Tibial nerve (tissue), 4 donors: Measurements from ENCODE around the gene SYNRG. TPM values are rescaled to one million over a fixed set of nuclear protein-coding genes. Genes with fewer than 3 reads are reported as not detected.
"Not testable (repeated sequence)": the region's sequence is repeated elsewhere in the genome, so short reads cannot be mapped to it uniquely, and the experiment has no call there.

Experiments used
- DNase-seq, 2 donors: peaks; one replicate each; pipeline ENCODE4 v3.0.0-alpha.2; 2019; ENCODE audit warnings: low spot score in 2 of 2
- H3K27ac ChIP-seq, 4 donors: fragments of 200-600 bp; sonication (generic) in 3 of 4; one replicate each; pipeline ENCODE4 v1.5.1; 2017 to 2019; ENCODE audit warnings: mild to moderate bottlenecking in 1 of 4
- H3K27me3 ChIP-seq, 2 donors: fragments of 200-600 bp; sonication (generic) in 1 of 2; one replicate each; pipeline versions ENCODE4 v1.5.1 to v1.6.0; 2017 to 2019
- H3K36me3 ChIP-seq, 3 donors: fragments of 200-600 bp; sonication (generic); one replicate each; pipeline ENCODE4 v1.5.1; 2018 to 2019
- H3K4me1 ChIP-seq, 4 donors: fragments of 200-600 bp; sonication (generic) in 3 of 4; one replicate each; pipeline ENCODE4 v1.5.1; 2017 to 2019
- H3K4me3 ChIP-seq, 4 donors: fragments of 200-600 bp; sonication (generic) in 3 of 4; one replicate each; pipeline ENCODE4 v1.5.1; 2017 to 2019; ENCODE audit warnings: mild to moderate bottlenecking in 1 of 4, moderate library complexity in 1 of 4
- H3K9me3 ChIP-seq, 4 donors: fragments of 200-600 bp; sonication (generic) in 3 of 4; one replicate each; pipeline ENCODE4 v1.5.1; 2017 to 2019
- EP300 ChIP-seq, 2 donors: sonication (generic); formaldehyde crosslinking; IDR thresholded peaks; one replicate each; pipeline ENCODE4 v1.6.1; 2017; ENCODE audit warnings: antibody characterized with exemption in 2 of 2, mild to moderate bottlenecking in 1 of 2
- POLR2A ChIP-seq, 2 donors: fragments of 450-650 bp; IDR thresholded peaks; one replicate each; pipeline ENCODE4 v1.6.1; 2017; ENCODE audit warnings: antibody characterized with exemption in 2 of 2, mild to moderate bottlenecking in 2 of 2, moderate library complexity in 2 of 2
- WGBS, 2 donors: methylation state at CpG; one replicate each; pipeline ENCODE4 v1.1.5; 2018; 5-methylcytosine and 5-hydroxymethylcytosine counted together
- total RNA-seq, 4 donors: library from RNA; depleted of rRNA; stranded (reverse); fragments of >200 nt; gene quantifications; one replicate each; pipeline ENCODE4 v1.1.0, GENCODE V29; 2016
- TF ChIP-seq, protein P1 (sequence below), 5 experiments: fragments of 200-600 bp in 3 of 5; fragments of 450-650 bp in 2 of 5; sonication (generic) in 3 of 5; IDR thresholded peaks; one replicate each; pipeline ENCODE4 v1.5.1; 2016 to 2019; ENCODE audit warnings: antibody characterized with exemption in 5 of 5, mild to moderate bottlenecking in 3 of 5, moderate library complexity in 2 of 5

Gene SYNRG
- total RNA-seq, 4 donors from 2014 or later: 26.8 to 42.3 (median 31.1) TPM

DNA sequence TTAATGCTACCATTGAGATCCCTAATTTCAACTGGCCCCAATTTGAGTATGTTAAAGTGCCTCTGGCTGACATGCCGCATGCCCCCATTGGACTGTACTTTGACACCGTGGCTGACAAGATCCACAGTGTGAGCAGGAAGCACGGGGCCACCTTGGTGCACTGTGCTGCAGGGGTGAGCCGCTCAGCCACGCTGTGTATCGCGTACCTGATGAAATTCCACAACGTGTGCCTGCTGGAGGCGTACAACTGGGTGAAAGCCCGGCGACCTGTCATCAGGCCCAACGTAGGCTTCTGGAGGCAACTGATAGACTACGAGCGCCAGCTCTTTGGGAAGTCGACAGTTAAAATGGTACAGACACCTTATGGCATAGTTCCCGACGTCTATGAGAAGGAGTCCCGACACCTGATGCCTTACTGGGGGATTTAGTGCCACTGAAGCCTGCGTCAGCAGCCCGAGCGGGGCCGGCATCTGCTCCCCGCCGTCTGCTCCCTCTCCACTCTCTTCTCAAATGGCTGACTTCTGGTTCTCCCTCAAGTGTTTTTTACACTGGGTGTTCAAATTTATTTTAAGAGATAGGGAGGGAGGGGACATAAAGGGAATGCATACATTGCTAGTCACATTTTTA lies 96.7 kb downstream of the SYNRG start:
- Histone ChIP-seq H3K9me3 (no peaks in the 10 kb centered on the region), H3K36me3 (peaks cover 5 to 60% (median 13%) of the 10 kb centered on the region in 3 donors), H3K27ac (no peak overlapping the region), H3K4me3 (no peak overlapping the region), H3K4me1 (no peaks in the 10 kb centered on the region), H3K27me3 (no peaks in the 10 kb centered on the region)
- no peak for TF ChIP-seq POLR2A (IDR thresholded peaks at IDR 0.05)
- TF ChIP-seq, protein P1, sequence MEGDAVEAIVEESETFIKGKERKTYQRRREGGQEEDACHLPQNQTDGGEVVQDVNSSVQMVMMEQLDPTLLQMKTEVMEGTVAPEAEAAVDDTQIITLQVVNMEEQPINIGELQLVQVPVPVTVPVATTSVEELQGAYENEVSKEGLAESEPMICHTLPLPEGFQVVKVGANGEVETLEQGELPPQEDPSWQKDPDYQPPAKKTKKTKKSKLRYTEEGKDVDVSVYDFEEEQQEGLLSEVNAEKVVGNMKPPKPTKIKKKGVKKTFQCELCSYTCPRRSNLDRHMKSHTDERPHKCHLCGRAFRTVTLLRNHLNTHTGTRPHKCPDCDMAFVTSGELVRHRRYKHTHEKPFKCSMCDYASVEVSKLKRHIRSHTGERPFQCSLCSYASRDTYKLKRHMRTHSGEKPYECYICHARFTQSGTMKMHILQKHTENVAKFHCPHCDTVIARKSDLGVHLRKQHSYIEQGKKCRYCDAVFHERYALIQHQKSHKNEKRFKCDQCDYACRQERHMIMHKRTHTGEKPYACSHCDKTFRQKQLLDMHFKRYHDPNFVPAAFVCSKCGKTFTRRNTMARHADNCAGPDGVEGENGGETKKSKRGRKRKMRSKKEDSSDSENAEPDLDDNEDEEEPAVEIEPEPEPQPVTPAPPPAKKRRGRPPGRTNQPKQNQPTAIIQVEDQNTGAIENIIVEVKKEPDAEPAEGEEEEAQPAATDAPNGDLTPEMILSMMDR (IDR thresholded peaks at IDR 0.05): no peak
- no peak for TF ChIP-seq EP300 (IDR thresholded peaks at IDR 0.05)
- no peak for DNase-seq
- 73 to 83% methylated on average over 23 to 24 of the region's 24 CpGs for WGBS, 2 donors

DNA sequence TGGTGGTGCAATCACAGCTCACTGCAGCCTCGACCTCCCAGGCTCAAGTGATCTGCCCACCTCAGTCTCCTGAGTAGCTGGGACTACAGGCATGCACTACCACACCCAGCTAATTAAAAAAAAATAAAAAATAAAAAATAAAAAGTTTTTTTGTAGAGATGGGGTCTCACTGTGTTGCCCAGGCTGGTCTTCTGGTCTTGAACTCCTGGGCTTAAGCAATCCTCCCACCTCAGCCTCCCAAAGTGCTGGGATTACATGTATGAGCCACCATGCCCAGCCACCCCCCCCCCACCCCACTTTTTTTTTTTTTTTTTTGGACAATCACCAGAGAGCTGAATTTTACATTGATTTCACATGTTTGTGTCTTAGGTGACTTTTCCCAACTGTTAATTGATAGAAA lies 97.6 kb downstream of the SYNRG start:
- not testable (repeated sequence) for DNase-seq

DNA sequence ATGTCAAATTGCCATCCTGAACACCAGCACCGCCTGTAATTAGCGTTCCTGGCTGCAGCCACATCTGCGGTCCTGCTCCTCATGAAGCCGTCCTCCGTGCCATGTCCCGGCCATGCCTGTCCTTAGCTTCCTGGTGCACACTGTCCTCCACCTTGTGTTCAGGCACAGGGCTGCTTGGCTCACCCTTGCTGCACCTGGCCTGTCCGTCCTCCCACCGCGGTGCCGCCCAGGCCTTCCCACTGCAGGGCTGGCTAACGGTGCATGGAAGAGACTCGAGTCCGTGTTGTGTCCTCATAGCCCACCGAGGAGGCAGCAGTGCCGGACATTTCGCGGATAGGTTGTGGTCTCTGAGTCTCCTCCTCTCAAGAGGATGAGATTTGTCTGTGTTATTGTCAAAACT lies 99.2 kb downstream of the SYNRG start:
- Histone ChIP-seq H3K4me3 (no peak overlapping the region), H3K27ac (no peak overlapping the region), H3K4me1 (no peaks in the 10 kb centered on the region), H3K27me3 (no peaks in the 10 kb centered on the region), H3K9me3 (no peaks in the 10 kb centered on the region), H3K36me3 (peaks cover 5 to 36% (median 6%) of the 10 kb centered on the region in 3 donors)
- no peak for DNase-seq
- no peak for TF ChIP-seq POLR2A (IDR thresholded peaks at IDR 0.05)
- no peak for TF ChIP-seq EP300 (IDR thresholded peaks at IDR 0.05)
- TF ChIP-seq, protein P1 (IDR thresholded peaks at IDR 0.05): no peak
- WGBS, 2 donors: 92 to 96% methylated on average over 17 of the region's 17 CpGs

More for the DNA sequence above, 97.6 kb downstream of the SYNRG start:
- 82 to 91% methylated on average over 1 of the region's 1 CpG for WGBS, 2 donors
- H3K27ac ChIP-seq, H3K27me3 ChIP-seq, H3K4me1 ChIP-seq, H3K4me3 ChIP-seq, H3K9me3 ChIP-seq: not testable (repeated sequence)
- peaks cover 5 to 51% (median 6%) of the 10 kb centered on the region in 3 donors for H3K36me3 ChIP-seq

DNA sequence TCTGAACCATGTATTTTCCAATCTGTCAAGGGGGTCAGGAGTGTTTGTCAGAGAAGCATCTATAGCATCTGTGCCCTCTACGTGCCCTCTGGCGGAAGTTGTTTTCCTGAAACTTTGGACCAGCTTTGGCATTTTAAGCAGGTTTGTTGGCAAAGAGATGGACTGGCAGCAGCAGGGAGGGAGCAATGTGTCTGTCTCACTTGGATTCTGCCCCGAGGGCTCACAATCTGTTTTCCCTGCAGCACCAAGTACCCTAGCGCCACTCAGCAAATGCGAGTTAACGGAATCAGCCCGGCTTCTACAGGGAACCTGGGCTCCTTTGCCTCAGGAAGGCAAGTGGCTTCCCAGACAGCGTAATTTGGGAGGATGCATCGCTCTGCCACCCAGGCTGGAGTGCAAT lies 102.1 kb downstream of the SYNRG start:
- DNase-seq: no peak
- no peaks in the 10 kb centered on the region for H3K4me1 ChIP-seq
- peaks cover 0 to 18% (median under 1%) of the 10 kb centered on the region in 3 donors for H3K36me3 ChIP-seq
- no peaks in the 10 kb centered on the region for H3K27me3 ChIP-seq
- 89 to 90% methylated on average over 9 of the region's 9 CpGs for WGBS, 2 donors
- no peak for TF ChIP-seq POLR2A (IDR thresholded peaks at IDR 0.05)
- no peaks in the 10 kb centered on the region for H3K9me3 ChIP-seq
- no peak overlapping the region for H3K4me3 ChIP-seq
- no peak overlapping the region for H3K27ac ChIP-seq

DNA sequence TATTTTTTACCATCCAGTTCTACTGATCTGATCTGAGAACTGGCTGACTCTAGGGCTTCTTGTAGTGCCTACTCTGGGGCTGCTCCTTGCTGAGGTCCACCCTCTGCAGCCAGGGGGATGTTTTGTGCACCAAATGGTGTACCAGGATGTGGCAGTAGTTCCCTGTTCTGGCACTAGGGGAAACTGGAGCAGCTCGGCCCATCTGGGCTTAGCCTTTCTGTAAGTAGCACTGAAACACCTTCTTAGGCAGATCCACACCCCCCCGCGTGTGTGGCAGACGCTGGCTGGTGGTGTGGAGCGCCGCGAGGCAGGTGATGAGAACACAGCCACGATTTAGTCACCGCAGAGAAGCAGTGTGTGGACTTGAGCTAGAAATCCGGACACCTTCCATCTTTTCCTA lies 102.5 kb downstream of the SYNRG start:
- Histone ChIP-seq H3K27ac (no peak overlapping the region), H3K4me1 (no peaks in the 10 kb centered on the region), H3K27me3 (no peaks in the 10 kb centered on the region), H3K36me3 (peaks cover 0 to 17% (median 0%) of the 10 kb centered on the region in 3 donors), H3K9me3 (no peaks in the 10 kb centered on the region), H3K4me3 (no peak overlapping the region)
- 68 to 70% methylated on average over 10 of the region's 10 CpGs for WGBS, 2 donors
- TF ChIP-seq POLR2A (IDR thresholded peaks at IDR 0.05): no peak
- TF ChIP-seq, protein P1 (IDR thresholded peaks at IDR 0.05): peak in 4 of 5 experiments; percentile 13 to 21 (median 16)
- DNase-seq: no peak

DNA sequence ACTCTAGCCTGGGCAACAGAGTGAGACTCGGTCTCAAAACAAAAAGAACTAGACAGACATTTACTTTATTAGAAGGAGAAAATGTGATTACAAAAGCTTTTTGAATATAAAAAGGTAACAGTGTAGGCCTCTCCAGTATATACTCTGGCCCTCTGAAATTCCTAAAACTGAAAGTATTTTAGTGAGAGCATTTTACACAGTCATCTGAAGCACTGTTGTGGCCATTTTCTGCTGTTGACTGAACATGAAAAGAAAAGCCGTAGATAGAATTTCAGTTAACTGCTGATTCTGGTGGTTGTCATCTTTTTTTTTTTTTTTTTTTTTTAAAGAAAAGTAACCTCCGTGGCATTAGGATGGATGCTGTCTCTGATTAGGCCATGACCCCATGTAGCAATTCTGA lies 103.9 kb downstream of the SYNRG start:
- TF ChIP-seq, protein P1 (IDR thresholded peaks at IDR 0.05): no peak
- no peak for TF ChIP-seq EP300 (IDR thresholded peaks at IDR 0.05)
- TF ChIP-seq POLR2A (IDR thresholded peaks at IDR 0.05): no peak
- no peaks in the 10 kb centered on the region for H3K9me3 ChIP-seq

More for the DNA sequence above, 103.9 kb downstream of the SYNRG start:
- Histone ChIP-seq H3K36me3 (peaks cover 0 to 14% (median 0%) of the 10 kb centered on the region in 3 donors), H3K27me3 (no peaks in the 10 kb centered on the region), H3K4me1 (no peaks in the 10 kb centered on the region), H3K27ac (no peak overlapping the region), H3K4me3 (no peak overlapping the region)
- WGBS, 2 donors: 82 to 93% methylated on average over 3 of the region's 3 CpGs
- no peak for DNase-seq
